ENCODE measurements around the gene SH2B3.

DNA sequence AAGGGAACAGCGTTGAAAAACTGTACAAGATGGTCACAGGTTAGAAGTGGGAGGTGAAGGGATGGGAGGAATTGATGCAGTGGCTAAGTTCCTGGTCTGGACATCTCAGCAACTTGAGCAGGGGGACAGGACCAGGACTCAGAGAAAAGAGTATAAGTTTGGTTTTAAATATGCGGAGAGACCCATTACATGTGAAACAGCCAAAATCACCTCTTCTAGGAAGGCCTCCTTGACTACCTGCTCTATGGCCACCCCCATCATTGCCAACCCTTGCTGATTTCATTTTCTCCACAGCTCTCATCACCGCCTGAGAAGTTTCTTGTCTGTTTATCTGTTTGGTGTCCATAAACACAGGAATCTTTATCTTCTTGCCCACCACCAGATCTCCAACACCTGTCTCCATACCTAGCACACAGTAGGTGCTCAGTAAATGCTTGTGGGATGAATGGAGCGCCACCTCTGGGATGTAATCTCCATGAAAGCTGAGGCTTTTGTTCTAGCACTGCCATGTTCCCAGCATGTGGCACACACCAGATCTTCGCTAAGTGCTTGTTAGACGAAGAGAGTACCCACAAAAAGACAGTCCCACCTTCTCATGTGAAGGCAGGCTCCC is 25.7 kb upstream of the SH2B3 start:
- TF ChIP-seq, protein P1, sequence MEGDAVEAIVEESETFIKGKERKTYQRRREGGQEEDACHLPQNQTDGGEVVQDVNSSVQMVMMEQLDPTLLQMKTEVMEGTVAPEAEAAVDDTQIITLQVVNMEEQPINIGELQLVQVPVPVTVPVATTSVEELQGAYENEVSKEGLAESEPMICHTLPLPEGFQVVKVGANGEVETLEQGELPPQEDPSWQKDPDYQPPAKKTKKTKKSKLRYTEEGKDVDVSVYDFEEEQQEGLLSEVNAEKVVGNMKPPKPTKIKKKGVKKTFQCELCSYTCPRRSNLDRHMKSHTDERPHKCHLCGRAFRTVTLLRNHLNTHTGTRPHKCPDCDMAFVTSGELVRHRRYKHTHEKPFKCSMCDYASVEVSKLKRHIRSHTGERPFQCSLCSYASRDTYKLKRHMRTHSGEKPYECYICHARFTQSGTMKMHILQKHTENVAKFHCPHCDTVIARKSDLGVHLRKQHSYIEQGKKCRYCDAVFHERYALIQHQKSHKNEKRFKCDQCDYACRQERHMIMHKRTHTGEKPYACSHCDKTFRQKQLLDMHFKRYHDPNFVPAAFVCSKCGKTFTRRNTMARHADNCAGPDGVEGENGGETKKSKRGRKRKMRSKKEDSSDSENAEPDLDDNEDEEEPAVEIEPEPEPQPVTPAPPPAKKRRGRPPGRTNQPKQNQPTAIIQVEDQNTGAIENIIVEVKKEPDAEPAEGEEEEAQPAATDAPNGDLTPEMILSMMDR (IDR thresholded peaks at IDR 0.05): no peak
- no peak for TF ChIP-seq POLR2A (IDR thresholded peaks at IDR 0.05)

Data from vagina (tissue), 2 donors.